ENCODE results near the gene C8A.

DNA sequence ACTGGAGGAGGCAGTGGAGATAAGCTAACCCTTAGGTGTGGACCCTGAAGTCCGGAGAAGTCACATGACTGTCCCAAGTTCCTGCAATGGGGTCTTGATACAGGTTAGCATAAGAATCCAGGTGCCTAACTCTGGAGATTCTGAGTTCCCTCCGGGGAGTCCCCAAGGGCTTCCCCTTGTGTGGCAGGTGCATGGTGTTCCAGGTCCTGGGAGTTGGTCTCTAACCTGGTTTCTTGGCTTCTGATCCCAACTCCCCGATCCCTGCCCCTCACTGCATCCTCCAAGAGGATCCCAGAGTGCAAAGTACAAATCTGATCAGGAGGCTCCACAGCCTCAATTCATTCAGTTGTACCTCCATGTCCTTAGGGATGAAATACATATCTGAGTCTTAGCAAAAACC is 9.3 kb upstream of the C8A start:
- TF ChIP-seq POLR2A (IDR thresholded peaks at IDR 0.05; ENCODE audit: low read depth, low read length): no peak
- TF ChIP-seq POLR2AphosphoS5 (IDR thresholded peaks at IDR 0.05; ENCODE audit: low read depth, low read length): no peak

Data from GM12891 (cell line).